Measurements from ENCODE around the gene DCAF4.

Gene DCAF4

DNA sequence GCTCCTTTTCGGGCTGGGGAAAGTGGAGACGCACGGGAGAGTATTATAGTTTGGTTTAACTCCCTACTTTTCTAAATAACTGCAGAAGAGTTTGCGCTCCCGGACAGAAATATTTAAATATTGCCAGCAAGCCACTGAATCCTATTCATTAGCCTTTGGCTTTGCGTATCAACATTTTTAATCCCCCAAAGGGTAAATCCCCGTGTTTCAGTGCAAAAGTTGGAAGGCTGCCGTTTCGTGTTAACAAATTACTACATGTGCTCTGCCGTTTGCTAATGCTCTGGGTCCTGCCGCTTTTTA is 32.0 kb upstream of the DCAF4 start:
- in situ Hi-C loops (cut with MboI; ENCODE audit: low sequenced_read_pairs): no loop called here

DNA sequence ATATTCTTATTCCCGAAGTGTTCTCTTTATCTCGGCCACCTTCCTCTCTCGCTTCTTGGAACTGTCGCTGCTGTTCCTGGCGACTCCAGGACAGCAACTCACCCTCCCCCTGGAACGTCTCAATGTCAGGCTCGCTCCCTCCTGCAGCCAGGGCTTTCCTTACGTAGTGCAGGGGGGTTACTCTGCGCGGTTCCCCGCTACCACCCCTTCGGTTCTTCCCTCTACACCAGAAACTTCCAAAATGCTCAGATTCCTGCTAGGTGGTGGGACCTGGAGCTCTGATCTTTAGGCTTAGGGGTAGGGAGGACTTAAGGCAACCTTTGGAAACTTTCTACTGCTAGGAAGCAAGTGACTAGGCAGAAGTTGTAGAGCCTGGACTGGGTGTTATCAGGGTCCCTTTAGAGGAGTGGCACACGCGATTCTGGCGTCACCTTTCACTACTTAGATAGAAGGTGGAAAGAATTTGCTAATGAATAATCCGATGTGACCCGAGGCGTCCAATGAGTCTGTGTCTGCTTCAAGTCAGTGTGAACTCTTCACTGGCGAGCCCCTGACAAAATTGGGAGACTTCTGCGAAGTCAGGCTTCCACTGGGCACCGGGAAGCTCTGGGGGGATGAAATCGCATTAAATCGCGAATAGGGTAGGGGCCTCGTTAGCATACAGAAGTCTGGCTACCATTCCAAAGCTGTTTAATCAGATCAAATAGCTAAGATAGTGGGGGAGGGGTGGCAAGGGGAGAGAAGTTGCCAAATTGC is 31.5 kb upstream of the DCAF4 start:
- in situ Hi-C loops (cut with MboI; ENCODE audit: low sequenced_read_pairs): no loop called here

DNA sequence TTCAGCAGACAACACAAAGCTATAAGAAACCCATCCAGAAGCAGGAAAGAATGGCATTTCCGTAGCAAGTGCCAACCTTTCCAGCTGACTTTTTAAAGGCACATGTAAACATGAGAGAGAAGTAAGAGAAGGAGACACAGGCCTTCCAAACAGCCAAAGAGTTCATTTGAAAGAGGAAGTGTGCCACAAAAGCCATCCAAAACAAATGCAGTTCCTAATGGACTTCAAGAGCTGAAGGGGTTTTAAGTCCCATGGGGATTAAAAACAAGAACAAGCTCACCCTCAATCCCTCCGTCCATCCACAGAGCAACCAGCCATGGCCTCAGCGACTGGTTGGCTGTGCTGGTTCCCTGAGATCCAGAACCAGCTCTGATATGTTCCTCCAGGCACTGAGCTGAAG is 27.8 kb upstream of the DCAF4 start:
- in situ Hi-C loops (cut with MboI; ENCODE audit: low sequenced_read_pairs): no loop called here

DNA sequence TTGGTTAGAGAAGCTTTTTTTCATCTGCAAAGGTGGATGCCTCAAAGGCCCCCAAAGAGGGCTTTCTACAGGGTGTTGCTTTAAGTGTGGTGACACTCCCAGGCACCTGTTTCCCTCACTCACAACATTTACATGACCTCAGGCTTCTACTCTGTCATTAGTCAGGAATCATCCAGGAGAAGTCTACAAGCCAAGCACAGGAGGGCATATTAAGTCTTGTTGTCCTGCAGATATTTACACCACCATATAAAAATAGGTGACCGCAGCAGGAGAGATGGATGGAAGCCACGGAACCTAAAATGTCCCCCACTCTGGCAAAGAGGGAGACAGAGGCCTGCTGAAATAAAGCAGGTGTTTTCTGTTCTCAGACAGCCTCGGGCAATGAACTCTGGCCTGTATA is 24.9 kb upstream of the DCAF4 start:
- in situ Hi-C loops (cut with MboI; ENCODE audit: low sequenced_read_pairs): no loop called here

DNA sequence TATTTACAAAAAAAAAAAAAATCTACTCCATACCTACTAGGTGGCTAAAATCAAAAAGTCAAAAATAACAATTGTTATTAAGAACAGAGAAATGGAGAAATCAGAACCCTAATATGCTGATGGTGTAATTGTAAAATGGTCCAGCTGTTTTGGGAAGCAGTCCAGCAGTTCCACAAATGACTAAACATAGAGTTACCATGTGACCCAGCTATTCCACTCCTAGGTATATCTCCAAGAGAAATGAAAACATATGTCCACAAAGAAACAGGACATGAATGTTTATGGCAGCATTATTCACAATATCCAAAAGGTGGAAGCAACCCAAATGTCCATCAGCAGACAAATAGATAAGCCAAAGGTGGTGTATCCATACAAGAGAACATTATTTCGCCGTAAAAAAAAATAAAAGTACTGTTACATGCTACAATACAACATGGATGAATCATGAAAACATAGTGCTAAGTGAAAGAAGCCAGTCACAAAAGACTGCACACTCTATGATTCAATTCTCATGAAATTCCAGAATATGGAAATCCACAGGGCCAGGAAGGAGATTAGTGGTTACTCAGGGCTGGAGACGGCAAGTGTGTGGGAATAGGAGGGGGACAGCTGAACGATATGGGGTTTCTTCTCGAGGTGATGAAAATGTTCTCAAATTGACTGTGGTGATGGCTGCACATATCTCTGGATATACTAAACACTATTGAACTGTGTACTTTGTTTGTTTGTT is 23.3 kb upstream of the DCAF4 start:
- in situ Hi-C loops (cut with MboI; ENCODE audit: low sequenced_read_pairs): no loop called here

DNA sequence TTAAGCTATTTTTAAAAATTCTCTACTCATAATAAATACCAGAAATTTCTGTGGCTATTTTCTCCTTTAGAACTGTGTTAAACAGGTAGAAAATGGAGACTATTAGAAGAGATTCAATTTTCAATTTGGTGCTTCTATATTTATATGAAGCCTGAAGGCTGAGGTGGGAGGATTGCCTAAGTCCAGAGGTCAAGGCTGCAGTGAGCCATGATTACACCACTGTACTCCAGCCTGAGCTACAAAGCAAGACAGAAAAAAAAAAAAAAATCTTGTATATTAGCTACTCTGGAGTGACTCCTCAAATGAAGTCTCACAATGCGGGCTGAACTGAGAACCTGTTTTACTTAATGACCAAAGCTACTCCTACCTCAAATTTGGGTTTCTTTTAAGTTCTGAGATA is 22.5 kb upstream of the DCAF4 start:
- in situ Hi-C loops (cut with MboI; ENCODE audit: low sequenced_read_pairs): no loop called here

DNA sequence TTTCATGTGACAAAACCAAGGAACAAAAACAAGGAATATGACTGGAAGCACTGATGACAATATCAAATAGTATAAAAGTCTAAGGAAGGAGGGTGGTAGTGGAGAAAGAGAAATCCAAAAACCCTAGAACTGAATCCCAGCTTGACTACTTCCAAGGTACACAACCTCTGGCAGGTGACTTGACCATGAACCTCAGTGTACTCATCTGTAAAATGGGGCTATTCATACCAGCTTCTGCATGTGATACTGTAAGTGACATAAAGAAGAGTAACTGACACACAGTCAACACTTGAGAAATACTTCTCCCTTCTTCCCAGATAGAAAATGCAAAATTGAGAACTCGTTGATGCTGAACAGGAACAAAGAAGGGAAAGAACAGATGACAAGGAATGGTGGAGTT is 22.0 kb upstream of the DCAF4 start:
- in situ Hi-C loops (cut with MboI; ENCODE audit: low sequenced_read_pairs): no loop called here

DNA sequence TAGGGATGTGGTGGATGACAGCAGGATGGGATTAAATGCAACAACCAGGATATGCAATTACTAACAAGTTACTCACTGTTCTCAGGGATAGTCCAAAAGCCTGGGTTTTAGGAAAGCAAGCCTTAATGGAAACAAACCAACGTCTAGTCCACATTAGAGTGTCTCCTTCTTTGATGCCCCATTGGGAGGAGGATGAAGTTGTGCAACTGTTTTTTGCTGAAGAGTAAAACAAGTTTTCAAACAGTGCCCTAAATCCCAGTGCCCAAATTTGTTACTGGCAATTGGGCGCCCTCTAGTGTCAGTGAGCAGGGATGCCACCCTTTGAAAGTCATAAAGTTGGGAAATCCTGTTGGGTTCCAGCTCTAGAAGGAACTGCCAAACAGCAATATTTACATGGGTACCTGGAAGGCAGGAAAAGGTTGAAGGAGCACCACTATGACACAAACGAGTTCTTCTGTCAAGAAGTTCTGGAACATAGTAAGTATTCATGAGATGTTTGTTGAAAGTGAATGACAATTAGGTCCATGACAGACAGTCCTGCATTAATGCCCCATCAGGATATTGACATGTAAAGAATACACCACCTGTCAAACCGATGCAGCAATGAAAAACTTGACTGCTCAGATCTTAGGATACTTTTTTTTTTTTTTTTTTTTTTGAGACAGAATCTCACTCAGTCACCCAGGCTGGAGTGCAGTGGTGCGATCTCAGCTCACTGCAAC is 21.3 kb upstream of the DCAF4 start:
- in situ Hi-C loops (cut with MboI; ENCODE audit: low sequenced_read_pairs): no loop called here

DNA sequence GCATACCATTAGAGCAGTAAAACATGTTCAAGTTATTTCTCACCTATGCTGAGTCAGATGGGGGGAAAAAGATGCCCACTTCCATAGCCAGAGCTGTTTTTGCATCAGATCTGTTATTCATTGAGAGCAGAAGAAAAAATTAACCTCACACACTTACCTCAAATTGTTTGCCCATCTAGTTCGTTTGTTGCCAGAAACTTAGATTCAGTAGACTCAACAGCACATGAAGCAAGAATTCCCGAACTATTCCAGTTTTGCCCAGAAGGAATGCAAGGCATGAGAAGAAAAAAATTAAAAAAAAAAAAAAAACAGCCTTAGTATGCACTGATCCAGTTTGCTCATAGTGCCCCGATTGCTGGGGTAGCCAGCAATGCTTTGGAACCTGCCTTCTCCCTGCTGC is 19.9 kb upstream of the DCAF4 start:
- in situ Hi-C loops (cut with MboI; ENCODE audit: low sequenced_read_pairs): no loop called here

DNA sequence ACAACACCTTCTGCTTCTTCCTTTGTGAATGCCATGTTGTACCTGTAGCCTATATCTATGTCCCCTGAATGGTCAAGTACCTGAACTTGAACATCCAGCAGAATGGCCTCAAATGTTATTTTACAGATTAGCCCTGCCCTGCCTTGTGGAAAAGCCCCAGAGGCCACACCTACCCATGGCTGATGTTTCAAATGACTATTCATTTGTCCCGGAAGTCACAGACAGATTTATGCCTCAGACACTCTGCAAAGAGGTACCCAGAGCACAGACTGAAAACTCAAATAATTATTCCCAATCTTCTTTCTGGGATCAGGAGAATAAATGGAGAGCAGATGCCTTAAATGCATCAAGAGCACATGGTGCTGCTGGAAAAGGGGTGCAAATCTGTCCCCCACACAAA is 19.4 kb upstream of the DCAF4 start:
- in situ Hi-C loops (cut with MboI; ENCODE audit: low sequenced_read_pairs): no loop called here

DNA sequence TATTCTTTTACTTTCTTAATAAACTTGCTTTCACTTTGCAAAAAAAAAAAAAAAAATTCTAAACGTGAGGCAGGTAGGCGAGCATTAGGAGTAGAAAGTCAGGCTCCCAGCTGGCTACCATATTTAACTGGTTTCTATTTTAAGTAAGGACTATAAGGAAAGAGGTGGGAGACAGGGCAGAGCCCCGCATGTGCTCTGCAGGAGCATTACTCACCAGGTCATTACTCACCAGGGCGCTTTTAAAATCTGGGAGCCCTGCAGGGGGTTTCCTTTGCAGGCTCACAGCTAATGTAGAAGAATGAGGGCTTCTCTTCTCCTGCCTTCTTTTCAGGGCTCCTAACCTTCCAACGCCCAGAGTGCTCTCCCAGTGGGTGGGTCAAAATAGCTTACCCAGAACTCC is 18.4 kb upstream of the DCAF4 start:
- in situ Hi-C loops (cut with MboI; ENCODE audit: low sequenced_read_pairs): no loop called here

DNA sequence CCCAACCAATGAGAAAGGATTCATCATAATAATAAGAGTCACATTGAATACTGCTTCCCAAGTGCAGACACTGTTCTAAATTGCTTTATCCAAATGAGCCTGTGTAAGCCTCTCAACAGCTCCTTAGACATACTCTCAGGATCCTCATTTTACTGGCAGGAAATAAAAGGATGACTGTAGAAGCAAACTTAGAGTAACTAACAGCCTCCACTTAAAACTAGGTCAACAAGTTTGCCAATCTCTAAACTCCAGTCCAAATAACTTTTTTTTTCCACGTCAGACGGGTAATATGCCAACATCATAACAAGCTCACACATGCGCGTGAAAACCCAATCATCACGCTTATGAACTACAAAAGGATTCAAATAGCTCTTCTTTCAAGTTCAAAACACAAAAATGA is 17.1 kb upstream of the DCAF4 start:
- in situ Hi-C loops (cut with MboI; ENCODE audit: low sequenced_read_pairs): no loop called here

DNA sequence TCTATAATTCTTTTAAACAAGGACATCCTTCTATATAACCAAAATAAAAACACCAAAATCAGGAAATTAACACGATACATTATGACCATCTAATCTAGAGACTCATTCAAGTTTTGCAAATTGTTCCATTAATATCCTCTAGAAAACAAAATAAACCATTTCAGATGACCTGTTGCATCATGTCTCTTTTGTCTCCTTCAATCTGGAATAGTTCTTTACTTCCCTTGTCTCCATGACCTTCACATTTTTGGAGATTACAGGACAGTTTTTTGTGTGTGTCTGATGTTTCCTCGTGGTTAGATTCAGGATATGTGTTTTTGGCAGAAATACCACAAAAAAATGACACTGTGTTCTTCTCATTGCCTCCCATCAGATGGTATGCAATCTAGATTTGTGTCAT is 12.5 kb upstream of the DCAF4 start:
- in situ Hi-C loops (cut with MboI; ENCODE audit: low sequenced_read_pairs): no loop called here

DNA sequence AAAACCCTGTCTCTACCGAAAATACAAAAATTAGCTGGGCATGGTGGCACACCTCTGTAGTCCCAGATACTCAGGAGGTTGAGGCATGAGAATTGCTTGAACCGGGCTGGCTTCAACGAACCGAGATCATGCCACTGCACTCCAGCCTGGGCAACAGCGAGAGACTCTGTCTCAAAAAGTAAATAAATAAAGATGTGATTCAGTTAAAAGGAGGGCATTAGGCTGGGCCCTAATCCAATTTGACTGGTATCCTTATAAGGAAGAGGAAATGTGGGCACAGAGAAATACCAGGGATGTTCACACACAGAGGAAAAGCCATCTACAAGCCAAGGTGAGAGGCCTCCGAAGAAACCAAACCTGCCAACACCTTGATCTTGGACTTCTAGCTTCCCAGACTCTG is 10.1 kb upstream of the DCAF4 start:
- in situ Hi-C loops (cut with MboI; ENCODE audit: low sequenced_read_pairs): no loop called here

DNA sequence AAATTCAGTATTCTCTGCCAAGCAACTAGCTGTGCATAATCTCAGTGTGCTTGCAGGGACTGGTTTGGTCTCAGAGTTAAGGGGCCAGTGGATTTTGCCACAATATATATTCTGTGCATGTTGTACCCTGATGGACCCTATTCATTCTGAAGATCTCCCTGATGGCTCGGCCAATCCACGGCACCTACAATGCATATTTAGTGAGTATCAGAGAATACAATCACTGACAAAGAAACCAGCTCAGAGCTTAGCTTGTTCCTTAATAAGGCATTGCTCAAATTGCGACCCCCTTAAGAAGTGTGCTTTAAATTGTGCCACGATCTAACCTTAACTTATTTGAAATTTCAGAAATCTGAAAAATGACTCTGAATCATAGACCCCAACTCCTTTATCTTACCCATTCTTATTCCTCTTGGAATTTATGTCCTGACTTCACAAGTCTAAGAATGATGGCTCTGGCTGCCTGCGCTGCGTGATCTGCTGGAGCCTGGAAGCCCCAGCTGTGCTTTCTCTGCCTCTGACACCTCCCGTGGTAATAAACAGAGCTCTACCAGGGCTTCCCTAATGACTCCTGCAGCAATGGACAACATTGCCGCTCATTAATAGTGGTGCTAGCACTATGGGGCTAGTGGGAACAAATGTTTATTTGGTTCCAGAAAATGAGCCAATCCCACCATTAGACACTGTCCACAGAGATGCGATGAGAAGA is 9.0 kb upstream of the DCAF4 start:
- in situ Hi-C loops (cut with MboI; ENCODE audit: low sequenced_read_pairs): no loop called here

DNA sequence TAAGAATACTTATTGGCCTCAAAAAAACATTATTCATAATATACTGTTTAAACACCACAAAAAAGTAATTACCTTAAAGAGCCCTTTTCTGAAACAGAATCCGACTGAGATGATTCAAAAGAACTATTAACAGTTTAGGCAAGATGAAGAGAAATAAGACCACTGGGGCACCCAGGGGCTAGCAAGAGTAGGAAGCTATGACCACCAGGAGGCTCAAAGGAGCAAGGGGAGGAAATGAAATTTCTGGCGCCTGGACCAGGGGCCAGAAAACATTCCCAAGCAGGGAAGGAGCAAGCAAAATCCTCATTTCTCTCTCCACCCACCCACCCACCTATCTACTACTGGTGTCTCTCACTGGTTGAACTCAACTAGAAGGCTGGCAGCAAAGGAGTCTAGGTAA is 6.3 kb upstream of the DCAF4 start:
- in situ Hi-C loops (cut with MboI; ENCODE audit: low sequenced_read_pairs): no loop called here

DNA sequence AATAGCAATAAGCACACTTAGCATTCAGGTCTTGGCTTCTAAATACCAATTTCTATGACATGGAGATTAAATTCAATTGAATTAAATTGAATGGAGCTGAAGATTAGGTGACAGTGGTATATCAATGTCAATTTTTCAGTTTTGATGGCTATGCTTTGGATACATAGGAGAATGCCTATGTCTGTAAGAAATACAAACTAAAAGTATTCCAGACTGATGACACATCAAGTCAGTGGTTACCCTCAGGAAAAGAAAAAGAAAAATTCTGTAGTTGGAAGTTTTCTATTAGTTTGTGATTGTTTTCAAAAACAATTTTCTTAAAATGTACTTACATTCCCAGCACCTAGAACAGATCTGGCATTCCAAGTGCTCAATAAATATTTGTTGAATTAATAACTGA is 4.9 kb upstream of the DCAF4 start:
- in situ Hi-C loops (cut with MboI; ENCODE audit: low sequenced_read_pairs): no loop called here

DNA sequence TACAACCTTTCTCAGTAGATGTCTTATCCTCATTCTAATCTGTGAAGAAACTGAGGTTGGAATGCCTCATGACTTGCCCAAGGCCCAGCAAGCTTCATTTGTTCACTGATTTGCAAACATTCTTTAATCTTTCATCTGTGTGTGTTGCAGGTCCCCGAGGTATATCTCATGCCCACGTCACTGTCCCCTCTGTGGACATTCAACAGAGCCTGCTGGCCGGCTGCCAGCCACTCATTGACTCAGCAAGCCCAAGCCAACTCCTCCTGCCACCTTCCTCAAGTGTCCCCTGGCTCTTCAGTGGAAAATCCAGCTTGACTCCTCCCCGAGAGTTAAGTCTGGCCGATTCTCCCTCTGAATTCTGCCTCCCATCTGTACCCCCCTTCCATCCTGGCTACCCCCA is 1.9 kb upstream of the DCAF4 start:
- in situ Hi-C loops (cut with MboI; ENCODE audit: low sequenced_read_pairs): no loop called here

DNA sequence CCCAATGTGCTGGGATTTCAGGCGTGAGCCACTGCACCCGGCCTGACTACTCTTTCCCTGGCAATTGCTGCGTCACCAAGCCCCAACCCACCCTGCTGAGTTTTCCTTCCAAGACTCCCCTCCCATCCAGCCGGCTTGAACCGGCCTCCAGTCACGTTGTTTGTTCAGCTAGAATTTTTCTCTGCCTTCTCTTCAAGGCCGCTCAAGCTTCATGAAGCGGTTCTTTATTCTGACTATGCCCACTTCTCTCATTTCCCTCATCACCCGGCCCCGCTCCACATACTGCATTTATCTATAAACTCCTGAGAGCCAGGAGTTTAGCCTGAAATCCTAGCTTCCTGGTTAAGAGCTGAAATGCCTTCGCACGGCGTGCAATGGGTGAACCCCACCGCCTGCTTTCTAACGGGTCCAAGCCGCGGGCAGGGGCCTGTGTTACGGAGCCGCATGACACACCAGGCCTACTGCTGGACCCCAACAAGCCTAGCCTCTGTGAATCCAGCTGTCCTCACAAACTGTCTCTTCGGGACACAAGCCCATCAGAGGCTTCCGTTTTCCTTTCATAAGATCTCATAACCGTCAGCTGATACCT is 999 bp upstream of the DCAF4 start:
- in situ Hi-C loops (cut with MboI; ENCODE audit: low sequenced_read_pairs): loop anchor here (25.0 kb wide), 1 partner anchor 413 kb away; no protein-coding TSS in a partner anchor

DNA sequence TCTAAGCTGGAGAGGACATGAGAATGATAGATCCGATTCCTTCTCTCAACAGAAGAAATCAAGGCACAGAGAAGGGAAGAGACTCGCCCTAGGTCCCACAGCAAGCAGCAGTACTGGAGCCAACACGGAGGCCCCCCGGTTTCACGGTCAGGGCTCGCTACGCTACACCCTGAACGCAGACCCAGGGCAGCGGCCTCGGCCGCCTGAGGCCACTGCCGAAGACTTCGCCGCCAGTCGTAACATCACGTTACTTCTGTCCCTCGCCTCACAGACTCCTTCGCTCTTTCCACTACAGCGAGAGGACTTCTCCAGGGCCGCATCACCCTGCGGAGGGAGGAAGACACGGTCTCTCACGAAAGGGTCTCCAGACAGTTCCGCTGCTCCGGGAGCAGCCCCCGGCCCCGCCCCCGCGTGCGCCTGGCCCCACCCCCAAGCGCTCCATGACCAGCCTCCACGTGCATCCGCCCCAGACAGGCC is 411 bp upstream of the DCAF4 start:
- in situ Hi-C loops (cut with MboI; ENCODE audit: low sequenced_read_pairs): loop anchor here (25.0 kb wide), 1 partner anchor 414 kb away; no protein-coding TSS in a partner anchor

DNA sequence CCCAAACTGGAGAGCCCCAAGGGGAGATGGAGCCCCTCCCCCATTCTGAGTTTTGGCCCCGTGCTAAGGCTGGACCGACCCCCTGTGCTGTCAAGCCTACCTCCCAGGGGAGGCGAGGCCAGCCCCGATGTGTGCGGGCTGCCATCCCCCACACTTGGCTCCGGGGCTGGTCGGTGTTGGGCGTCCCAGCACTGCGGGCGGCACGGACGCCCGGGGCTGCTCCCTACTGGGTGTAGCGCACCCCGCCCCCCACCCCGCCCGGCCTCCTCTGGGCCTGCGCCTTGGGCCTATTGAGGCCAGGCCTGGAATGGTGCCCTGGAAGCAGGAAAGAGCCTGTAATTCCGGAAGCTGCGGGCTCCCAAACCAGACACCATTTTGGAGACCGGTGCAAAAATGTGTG is 2.6 kb downstream of the DCAF4 start:
- in situ Hi-C loops (cut with MboI; ENCODE audit: low sequenced_read_pairs): loop anchor here (25.0 kb wide), 1 partner anchor 417 kb away; no protein-coding TSS in a partner anchor

All from HL-60/S4 treated with retinoic acid at 250 ng/mL for 4 days and 3 days (cell line).